DOHH2 (cell line): Measurements from ENCODE around the gene CEBPG.

Source experiments
- H3F3A ChIP-seq: fragments of 200-600 bp; sonication (generic), shearing (Covaris generic); 2 replicates; pipeline ENCODE4 v1.6.0; 2016; ENCODE audit warnings: antibody characterized with exemption, mild to moderate bottlenecking; ENCODE audit not compliant: control insufficient read depth, insufficient read depth
- H3K27ac ChIP-seq: fragments of 200-600 bp; sonication (generic); 2 replicates; pipeline ENCODE4 v1.5.1; 2014; ENCODE audit warnings: low read depth, mild to moderate bottlenecking, low read length, moderate library complexity
- H3K27me3 ChIP-seq: fragments of 200-600 bp; sonication (generic); 2 replicates; pipeline ENCODE4 v1.6.1; 2014; ENCODE audit warnings: mild to moderate bottlenecking, low read length, mixed read lengths; ENCODE audit not compliant: control insufficient read depth
- H3K36me3 ChIP-seq: fragments of 200-600 bp; sonication (generic); 2 replicates; pipeline ENCODE4 v1.6.1; 2014; ENCODE audit warnings: mild to moderate bottlenecking, low read length, moderate library complexity, mixed read lengths; ENCODE audit not compliant: control insufficient read depth
- H3K4me1 ChIP-seq: fragments of 200-600 bp; sonication (generic); 2 replicates; pipeline ENCODE4 v1.6.1; 2014; ENCODE audit warnings: mild to moderate bottlenecking, low read length, mixed read lengths; ENCODE audit not compliant: control insufficient read depth
- H3K4me2 ChIP-seq: fragments of 200-600 bp; sonication (generic); 2 replicates; pipeline ENCODE4 v1.6.0; 2014; ENCODE audit warnings: mild to moderate bottlenecking, low read length, moderate library complexity
- H3K4me3 ChIP-seq: fragments of 200-600 bp; sonication (generic); 2 replicates; pipeline ENCODE4 v1.5.1; 2014; ENCODE audit warnings: mild to moderate bottlenecking, low read length, mixed read lengths
- H3K79me2 ChIP-seq: fragments of 200-600 bp; sonication (generic); 2 replicates; pipeline ENCODE4 v1.6.1; 2014; ENCODE audit warnings: mild to moderate bottlenecking, low read length, mixed read lengths; ENCODE audit not compliant: control insufficient read depth
- H3K9me2 ChIP-seq: fragments of 200-600 bp; sonication (generic); replicated peaks from 2 replicates; pipeline ENCODE4 v1.6.1; 2014; ENCODE audit warnings: mild to moderate bottlenecking, low read length, mixed read lengths; ENCODE audit not compliant: control insufficient read depth
- H3K9me3 ChIP-seq: fragments of 200-600 bp; sonication (generic); 2 replicates; pipeline ENCODE4 v1.6.1; 2014; ENCODE audit warnings: antibody characterized with exemption, low read length, mixed read lengths; ENCODE audit not compliant: control insufficient read depth, insufficient read depth
- H4K20me1 ChIP-seq: fragments of 200-600 bp; sonication (generic); 2 replicates; pipeline ENCODE4 v1.6.0; 2014; ENCODE audit warnings: low read depth, mild to moderate bottlenecking, antibody characterized with exemption, low read length, moderate library complexity; ENCODE audit not compliant: control insufficient read depth, insufficient read depth
- EZH2phosphoT487 ChIP-seq: fragments of 200-600 bp; sonication (generic); IDR thresholded peaks from 2 replicates; pipeline ENCODE4 v1.6.1; 2017; ENCODE audit warnings: borderline replicate concordance, mild to moderate bottlenecking, antibody characterized with exemption, low read length, moderate library complexity, mixed read lengths
- TF ChIP-seq, protein P1 (sequence below): fragments of 200-600 bp; sonication (generic); IDR thresholded peaks from one replicate; pipeline ENCODE4 v1.5.1; 2014; ENCODE audit warnings: antibody characterized with exemption, mild to moderate bottlenecking, low read depth, low read length; ENCODE audit not compliant: poor library complexity, severe bottlenecking

The CEBPG gene

DNA sequence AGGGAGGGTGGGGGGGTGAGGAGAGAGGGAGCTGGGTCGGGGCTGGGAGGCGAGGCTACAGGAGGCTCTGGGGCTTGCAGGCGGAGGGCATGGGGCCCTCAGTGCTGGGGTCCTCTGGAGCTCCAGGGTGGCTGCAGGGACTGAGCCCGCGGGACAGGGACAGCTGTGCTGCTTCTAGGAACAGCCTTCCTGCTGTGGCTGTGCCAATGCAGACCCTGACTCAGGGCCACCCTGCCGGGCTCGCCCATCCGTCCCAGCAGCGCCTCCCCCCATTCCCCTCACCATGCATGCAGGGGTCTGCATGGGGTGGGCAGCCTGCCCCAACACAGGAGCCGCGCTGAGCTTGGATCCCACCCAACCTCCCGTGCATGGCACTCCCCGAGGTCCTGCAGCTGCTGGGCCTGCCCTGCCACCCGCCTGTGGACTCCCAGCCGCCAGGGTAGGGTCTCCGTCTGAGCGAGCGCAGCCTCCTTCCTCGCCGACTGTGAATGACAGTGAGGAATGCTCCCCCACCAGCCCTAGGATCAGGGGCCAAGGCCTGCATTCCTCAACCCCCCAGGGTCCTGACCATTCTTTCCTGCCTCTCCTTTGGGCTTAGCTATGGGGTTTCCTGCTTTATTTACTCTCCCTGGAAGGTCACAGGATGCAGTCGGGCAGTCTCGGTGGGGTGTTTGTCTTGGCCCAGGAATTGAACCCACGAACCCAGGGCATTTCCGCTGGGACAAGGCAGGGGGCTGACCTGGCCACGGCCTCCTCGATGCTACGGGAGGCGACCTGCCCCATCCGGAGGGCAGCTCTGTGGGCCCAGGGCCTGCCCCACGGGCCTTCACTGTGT lies 23.4 kb downstream of the CEBPG start:
- no peak for TF ChIP-seq EZH2phosphoT487
- TF ChIP-seq, protein P1, sequence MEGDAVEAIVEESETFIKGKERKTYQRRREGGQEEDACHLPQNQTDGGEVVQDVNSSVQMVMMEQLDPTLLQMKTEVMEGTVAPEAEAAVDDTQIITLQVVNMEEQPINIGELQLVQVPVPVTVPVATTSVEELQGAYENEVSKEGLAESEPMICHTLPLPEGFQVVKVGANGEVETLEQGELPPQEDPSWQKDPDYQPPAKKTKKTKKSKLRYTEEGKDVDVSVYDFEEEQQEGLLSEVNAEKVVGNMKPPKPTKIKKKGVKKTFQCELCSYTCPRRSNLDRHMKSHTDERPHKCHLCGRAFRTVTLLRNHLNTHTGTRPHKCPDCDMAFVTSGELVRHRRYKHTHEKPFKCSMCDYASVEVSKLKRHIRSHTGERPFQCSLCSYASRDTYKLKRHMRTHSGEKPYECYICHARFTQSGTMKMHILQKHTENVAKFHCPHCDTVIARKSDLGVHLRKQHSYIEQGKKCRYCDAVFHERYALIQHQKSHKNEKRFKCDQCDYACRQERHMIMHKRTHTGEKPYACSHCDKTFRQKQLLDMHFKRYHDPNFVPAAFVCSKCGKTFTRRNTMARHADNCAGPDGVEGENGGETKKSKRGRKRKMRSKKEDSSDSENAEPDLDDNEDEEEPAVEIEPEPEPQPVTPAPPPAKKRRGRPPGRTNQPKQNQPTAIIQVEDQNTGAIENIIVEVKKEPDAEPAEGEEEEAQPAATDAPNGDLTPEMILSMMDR = no peak
- H3K36me3 ChIP-seq = no peaks in the 10 kb centered on the region
- no peaks in the 10 kb centered on the region for H3K4me1 ChIP-seq
- H3K27ac ChIP-seq = no peak overlapping the region
- H3K9me2 ChIP-seq = no peaks in the 10 kb centered on the region
- no peaks in the 10 kb centered on the region for H3F3A ChIP-seq
- H3K27me3 ChIP-seq = no peaks in the 10 kb centered on the region
- no peak overlapping the region for H3K4me3 ChIP-seq
- H3K4me2 ChIP-seq = no peak overlapping the region
- no peaks in the 10 kb centered on the region for H4K20me1 ChIP-seq
- no peaks in the 10 kb centered on the region for H3K79me2 ChIP-seq
- no peaks in the 10 kb centered on the region for H3K9me3 ChIP-seq

DNA sequence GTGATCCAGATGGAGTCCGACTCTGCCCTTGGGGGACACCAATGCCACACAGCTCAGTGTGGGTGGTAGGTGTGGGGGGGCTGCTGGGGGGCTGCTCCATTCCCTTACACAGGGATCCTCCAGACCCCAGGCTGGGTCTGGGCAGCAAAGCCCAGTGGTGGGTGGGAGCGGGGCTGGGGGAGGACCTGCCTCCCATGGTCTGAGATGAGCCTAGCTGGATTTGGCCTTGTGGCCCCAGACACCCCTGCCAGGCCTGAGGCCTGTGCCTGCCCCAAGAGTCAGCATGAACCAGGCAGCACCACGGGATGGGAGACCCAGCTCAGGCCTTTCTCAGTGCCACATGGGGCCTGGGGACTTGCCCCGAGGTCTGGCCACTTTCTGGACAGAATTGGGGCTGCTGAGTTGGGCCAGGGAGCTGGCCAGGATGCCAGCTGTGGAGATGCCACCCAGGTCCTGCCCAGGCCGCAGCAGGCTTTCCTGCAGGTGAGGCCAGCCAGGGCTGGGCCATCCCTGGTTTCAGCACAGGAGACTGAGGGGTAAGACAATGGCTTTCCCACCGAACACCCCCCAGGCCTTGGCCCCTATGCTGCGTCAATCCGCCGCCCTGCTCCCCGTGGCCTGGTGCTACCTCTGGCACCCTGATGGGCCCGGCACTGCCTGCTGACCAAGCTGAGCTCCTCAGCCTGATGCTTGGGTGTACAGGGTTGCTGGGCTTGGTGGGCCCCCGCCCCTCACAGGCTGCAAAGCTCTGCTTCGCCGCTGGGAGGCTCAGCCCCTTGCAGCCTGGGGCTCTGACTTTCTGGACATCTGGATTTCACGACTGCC lies 24.2 kb downstream of the CEBPG start:
- no peaks in the 10 kb centered on the region for H3K9me2 ChIP-seq
- H3K27ac ChIP-seq = no peak overlapping the region
- no peaks in the 10 kb centered on the region for H3K36me3 ChIP-seq
- H3F3A ChIP-seq = no peaks in the 10 kb centered on the region
- H3K4me2 ChIP-seq = no peak overlapping the region
- no peaks in the 10 kb centered on the region for H3K9me3 ChIP-seq
- no peaks in the 10 kb centered on the region for H3K4me1 ChIP-seq
- no peaks in the 10 kb centered on the region for H3K27me3 ChIP-seq
- H4K20me1 ChIP-seq = no peaks in the 10 kb centered on the region
- no peaks in the 10 kb centered on the region for H3K79me2 ChIP-seq
- no peak for TF ChIP-seq EZH2phosphoT487
- TF ChIP-seq, protein P1 = no peak
- H3K4me3 ChIP-seq = no peak overlapping the region

DNA sequence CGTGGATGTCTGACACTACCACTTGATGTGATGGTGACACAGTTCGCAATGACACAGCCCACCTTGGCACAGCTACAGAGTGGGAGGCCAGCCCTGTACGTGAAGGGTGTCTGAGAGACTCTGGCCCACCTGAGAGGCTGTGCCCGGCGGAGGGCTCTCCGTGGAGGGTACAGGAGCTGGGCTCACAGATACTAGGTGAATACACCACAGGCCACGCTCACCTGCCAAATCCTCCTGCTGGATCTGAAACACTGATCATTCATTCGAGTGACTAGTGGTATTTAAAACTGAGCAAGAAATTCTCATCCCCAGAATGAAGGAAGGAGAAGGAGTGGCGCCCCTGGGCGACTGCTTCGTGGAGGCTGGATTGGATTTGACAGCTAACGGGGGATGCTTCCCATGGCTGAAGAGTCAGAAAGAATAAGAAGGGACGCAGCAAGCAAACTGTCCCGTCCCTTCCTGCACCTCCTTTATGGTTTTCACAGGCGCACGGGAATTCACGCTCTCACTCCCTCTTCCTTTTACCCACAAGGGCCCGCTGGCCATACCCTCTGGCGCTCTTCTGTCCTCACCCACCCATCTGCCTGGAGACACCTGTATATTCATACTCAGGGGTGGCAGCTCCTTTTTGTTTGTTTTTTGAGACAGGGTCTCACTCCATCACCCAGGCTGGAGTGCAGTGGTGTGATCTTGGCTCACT lies 25.0 kb downstream of the CEBPG start:
- no peaks in the 10 kb centered on the region for H3K36me3 ChIP-seq
- no peaks in the 10 kb centered on the region for H4K20me1 ChIP-seq

More for the DNA sequence above, 25.0 kb downstream of the CEBPG start:
- Histone ChIP-seq H3K4me2 (no peak overlapping the region), H3K4me1 (no peaks in the 10 kb centered on the region), H3K9me3 (no peaks in the 10 kb centered on the region), H3K27ac (no peak overlapping the region), H3K9me2 (no peaks in the 10 kb centered on the region), H3K27me3 (no peaks in the 10 kb centered on the region), H3K4me3 (no peak overlapping the region), H3F3A (no peaks in the 10 kb centered on the region), H3K79me2 (no peaks in the 10 kb centered on the region)
- TF ChIP-seq EZH2phosphoT487 = no peak
- TF ChIP-seq, protein P1 = no peak
